Measurements from ENCODE around the gene ALPK1. TPM values are rescaled to one million over a fixed set of nuclear protein-coding genes. Genes with fewer than 3 reads are reported as not detected.
"Not testable (repeated sequence)": the region's sequence is repeated elsewhere in the genome, so short reads cannot be mapped to it uniquely, and the experiment has no call there.

ALPK1 gene
- total RNA-seq, 4 donors from 2014 or later, result 12.1 to 23.7 (median 16.3) TPM

DNA sequence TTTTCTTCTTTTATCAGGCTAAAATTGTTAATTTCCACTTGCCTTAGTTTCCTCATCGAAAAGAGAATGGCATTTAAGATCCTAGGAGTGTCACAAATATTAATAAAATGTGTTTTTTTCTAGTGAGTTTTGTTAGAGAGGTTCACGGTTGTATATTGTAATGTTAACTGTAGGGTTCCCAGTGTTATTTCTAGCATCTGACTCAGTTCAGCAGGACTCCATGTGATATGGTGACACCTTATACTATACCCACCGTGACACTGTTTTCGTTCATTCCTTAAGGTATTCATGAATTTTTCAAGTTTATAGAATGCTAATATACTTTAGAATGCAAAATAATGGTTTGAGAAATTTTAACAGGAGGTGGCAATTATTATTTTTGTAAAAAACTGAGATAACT is 128.7 kb downstream of the ALPK1 start:
- no peak overlapping the region for H3K27ac ChIP-seq
- peaks cover 0 to 11% (median 0%) of the 10 kb centered on the region in 3 donors for H3K4me1 ChIP-seq
- no peak for ATAC-seq
- no peaks in the 10 kb centered on the region for H3K27me3 ChIP-seq
- TF ChIP-seq POLR2AphosphoS5 (IDR thresholded peaks at IDR 0.05), result no peak
- H3K36me3 ChIP-seq, result peaks cover 0 to 68% of the 10 kb centered on the region in 2 donors
- no peaks in the 10 kb centered on the region for H3K9me3 ChIP-seq
- H3K4me3 ChIP-seq, result no peak overlapping the region
- WGBS, 2 donors (ENCODE audit: low coverage in 1 of 2), result 90 to 96% methylated on average over 4 of the region's 4 CpGs

DNA sequence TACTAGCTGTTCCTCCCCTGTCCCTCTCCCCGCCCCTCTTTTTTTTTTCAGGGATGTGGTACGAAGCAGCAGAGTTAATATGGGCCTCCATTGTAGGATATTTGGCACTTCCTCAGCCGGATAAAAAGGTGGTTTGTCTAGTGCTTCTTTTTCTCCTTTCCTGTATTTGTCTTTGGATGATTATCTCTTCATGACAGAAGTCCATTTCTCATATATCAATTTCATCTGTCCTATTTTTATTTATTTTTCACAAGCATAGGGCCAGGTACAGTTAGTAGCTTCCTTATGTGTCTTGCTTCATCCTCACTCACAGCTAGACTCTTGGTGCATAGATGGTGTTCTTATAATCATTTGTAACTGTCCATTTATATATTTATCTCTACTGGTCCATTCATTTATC is 129.2 kb downstream of the ALPK1 start:
- no peak overlapping the region for H3K4me3 ChIP-seq
- H3K36me3 ChIP-seq, result peaks cover 0 to 74% of the 10 kb centered on the region in 2 donors
- no peaks in the 10 kb centered on the region for H3K9me3 ChIP-seq
- TF ChIP-seq, protein P1, sequence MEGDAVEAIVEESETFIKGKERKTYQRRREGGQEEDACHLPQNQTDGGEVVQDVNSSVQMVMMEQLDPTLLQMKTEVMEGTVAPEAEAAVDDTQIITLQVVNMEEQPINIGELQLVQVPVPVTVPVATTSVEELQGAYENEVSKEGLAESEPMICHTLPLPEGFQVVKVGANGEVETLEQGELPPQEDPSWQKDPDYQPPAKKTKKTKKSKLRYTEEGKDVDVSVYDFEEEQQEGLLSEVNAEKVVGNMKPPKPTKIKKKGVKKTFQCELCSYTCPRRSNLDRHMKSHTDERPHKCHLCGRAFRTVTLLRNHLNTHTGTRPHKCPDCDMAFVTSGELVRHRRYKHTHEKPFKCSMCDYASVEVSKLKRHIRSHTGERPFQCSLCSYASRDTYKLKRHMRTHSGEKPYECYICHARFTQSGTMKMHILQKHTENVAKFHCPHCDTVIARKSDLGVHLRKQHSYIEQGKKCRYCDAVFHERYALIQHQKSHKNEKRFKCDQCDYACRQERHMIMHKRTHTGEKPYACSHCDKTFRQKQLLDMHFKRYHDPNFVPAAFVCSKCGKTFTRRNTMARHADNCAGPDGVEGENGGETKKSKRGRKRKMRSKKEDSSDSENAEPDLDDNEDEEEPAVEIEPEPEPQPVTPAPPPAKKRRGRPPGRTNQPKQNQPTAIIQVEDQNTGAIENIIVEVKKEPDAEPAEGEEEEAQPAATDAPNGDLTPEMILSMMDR (IDR thresholded peaks at IDR 0.05), result no peak
- no peak for TF ChIP-seq POLR2A (IDR thresholded peaks at IDR 0.05)
- no peak for TF ChIP-seq POLR2AphosphoS5 (IDR thresholded peaks at IDR 0.05)
- no peak for TF ChIP-seq EP300 (IDR thresholded peaks at IDR 0.05)
- no peaks in the 10 kb centered on the region for H3K27me3 ChIP-seq
- no peak overlapping the region for H3K27ac ChIP-seq
- ATAC-seq, result no peak
- WGBS, 2 donors (ENCODE audit: low coverage in 1 of 2), result 79 to 90% methylated on average over 1 to 3 of the region's 3 CpGs
- peaks cover 0 to 11% (median 0%) of the 10 kb centered on the region in 3 donors for H3K4me1 ChIP-seq

DNA sequence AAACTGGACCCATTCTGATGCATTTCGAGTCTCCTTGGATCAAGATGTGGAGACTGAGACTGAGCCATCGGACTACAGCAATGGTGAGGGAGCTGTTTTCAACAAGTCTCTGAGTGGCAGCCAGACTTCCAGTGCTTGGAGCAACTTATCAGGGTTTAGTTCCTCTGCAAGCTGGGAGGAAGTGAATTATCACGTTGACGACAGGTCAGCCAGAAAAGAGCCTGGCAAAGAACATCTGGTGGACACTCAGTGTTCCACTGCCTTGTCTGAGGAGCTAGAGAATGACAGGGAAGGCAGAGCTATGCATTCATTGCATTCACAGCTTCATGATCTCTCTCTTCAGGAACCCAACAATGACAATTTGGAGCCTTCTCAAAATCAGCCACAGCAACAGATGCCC is 134.0 kb downstream of the ALPK1 start:
- no peaks in the 10 kb centered on the region for H3K9me3 ChIP-seq
- H3K4me1 ChIP-seq, result no peaks in the 10 kb centered on the region
- 73 to 100% methylated on average over 1 to 2 of the region's 4 CpGs for WGBS, 2 donors (ENCODE audit: low coverage in 1 of 2)
- no peak for ATAC-seq
- TF ChIP-seq EP300 (IDR thresholded peaks at IDR 0.05), result no peak
- TF ChIP-seq, protein P1 (IDR thresholded peaks at IDR 0.05), result no peak
- TF ChIP-seq POLR2AphosphoS5 (IDR thresholded peaks at IDR 0.05), result no peak
- no peak for TF ChIP-seq POLR2A (IDR thresholded peaks at IDR 0.05)
- no peak overlapping the region for H3K4me3 ChIP-seq
- no peaks in the 10 kb centered on the region for H3K27me3 ChIP-seq
- H3K36me3 ChIP-seq, result peaks cover 0 to 82% of the 10 kb centered on the region in 2 donors
- no peak overlapping the region for H3K27ac ChIP-seq

DNA sequence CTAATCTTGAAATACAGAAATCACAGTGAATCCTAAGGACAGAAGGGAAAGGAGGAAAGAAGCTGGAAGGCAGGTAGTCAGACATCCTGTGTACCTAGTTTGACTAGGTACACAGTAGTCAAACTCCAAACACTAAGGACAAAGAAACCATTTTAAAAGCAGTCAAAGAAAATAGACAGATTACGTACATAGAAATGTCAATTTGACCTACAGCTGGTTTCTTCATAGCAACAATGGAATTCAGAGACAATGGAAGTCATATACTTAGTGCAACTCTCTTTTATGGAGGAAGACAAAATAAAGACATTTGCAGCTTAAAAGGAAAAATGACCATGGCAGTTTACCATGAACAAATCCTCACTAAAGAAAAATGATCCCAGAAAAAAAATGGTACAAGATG is 139.8 kb downstream of the ALPK1 start:
- WGBS, 2 donors (ENCODE audit: low coverage in 1 of 2), result 100% methylated on average over 1 of the region's 1 CpG
- peaks cover 0 to 83% of the 10 kb centered on the region in 2 donors for H3K36me3 ChIP-seq
- TF ChIP-seq EP300 (IDR thresholded peaks at IDR 0.05) (no peak), POLR2AphosphoS5 (IDR thresholded peaks at IDR 0.05) (no peak), POLR2A (IDR thresholded peaks at IDR 0.05) (no peak)
- TF ChIP-seq, protein P1 (IDR thresholded peaks at IDR 0.05), result no peak

DNA sequence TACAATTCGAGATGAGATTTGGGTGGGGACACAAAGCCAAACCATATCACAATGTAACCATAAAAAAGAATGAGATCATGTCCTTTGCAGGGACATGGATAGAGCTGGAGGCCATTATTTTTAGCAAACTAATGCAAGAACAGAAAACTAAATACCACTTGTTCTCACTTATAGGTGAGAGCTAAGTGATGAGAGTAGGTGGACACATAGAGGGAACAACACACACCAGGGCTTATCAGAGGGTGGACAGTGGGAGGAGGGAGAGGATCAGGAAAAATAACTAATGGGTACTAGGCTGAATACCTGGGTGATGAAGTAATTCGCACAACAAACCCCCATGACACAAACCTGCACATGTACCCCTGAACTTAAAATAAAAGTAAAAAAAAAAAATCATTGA is 145.1 kb downstream of the ALPK1 start:
- H3K27me3 ChIP-seq, ATAC-seq, H3K27ac ChIP-seq, H3K4me1 ChIP-seq, H3K4me3 ChIP-seq: not testable (repeated sequence)
- WGBS, 2 donors (ENCODE audit: low coverage in 1 of 2), result 88% methylated on average over 2 of the region's 2 CpGs; no CpG with 5 or more reads in 1 of the 2 donors
- Histone ChIP-seq H3K9me3 (peaks cover 0 to 19% (median 0%) of the 10 kb centered on the region in 3 donors), H3K36me3 (peaks cover 0 to 79% of the 10 kb centered on the region in 2 donors)

More for the DNA sequence above, 139.8 kb downstream of the ALPK1 start:
- no peaks in the 10 kb centered on the region for H3K4me1 ChIP-seq
- H3K27ac ChIP-seq, result no peak overlapping the region
- no peaks in the 10 kb centered on the region for H3K27me3 ChIP-seq
- ATAC-seq, result no peak
- H3K4me3 ChIP-seq, result no peak overlapping the region
- no peaks in the 10 kb centered on the region for H3K9me3 ChIP-seq

DNA sequence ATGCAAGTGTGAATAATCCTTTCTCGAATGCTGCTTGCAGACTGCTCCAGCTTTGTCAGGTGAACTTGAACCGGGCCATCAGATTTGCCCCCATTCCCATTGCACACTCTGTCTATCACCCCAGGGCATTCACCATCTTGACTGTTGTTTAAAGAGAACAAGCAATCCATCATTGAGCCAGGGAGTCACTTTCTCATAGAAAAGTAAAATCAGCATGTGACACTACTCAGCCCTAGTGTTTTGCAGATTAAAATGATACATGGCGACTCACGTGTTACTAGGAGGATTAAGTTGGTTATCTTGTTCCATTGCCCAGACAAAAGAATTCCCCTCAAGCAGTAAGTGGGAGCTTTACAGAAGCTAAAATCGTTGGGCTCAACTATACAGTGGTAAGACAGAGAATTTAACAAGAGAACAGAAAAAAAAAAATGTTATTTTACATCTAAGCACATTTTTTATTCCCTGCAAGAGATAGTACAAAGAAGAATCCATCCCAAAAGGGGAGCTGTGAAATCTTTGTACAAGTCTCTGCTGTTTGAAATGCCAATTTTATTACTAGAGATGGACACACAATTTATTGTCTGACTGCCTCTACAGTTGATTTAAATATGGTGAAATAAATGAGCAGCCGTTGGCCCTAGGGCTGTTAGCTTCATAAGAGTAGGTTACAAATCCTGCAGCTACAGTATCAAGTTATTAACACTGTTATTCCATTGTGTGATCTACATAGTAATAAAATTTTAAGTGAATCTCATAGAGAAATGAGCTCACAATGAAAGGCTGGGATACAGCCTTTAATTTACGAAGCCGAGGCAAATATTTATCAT is 151.3 kb downstream of the ALPK1 start:
- ATAC-seq, result no peak
- 51 to 66% methylated on average over 8 of the region's 8 CpGs for WGBS, 2 donors (ENCODE audit: low coverage in 1 of 2)

More for the DNA sequence above, 151.3 kb downstream of the ALPK1 start:
- Histone ChIP-seq H3K9me3 (peaks cover 0 to 19% (median 0%) of the 10 kb centered on the region in 3 donors), H3K4me1 (no peaks in the 10 kb centered on the region), H3K36me3 (peaks cover 0 to 24% of the 10 kb centered on the region in 2 donors), H3K4me3 (no peak overlapping the region), H3K27me3 (no peaks in the 10 kb centered on the region), H3K27ac (no peak overlapping the region)
- TF ChIP-seq EP300 (IDR thresholded peaks at IDR 0.05) (no peak), POLR2A (IDR thresholded peaks at IDR 0.05) (no peak), POLR2AphosphoS5 (IDR thresholded peaks at IDR 0.05) (no peak)
- TF ChIP-seq, protein P1 (IDR thresholded peaks at IDR 0.05), result no peak
